Measurements from ENCODE around the gene NKD1. TPM values are rescaled to one million over a fixed set of nuclear protein-coding genes. Genes with fewer than 3 reads are reported as not detected.
A peak's percentile ranks its signal among the peaks of the same experiment; 100 is the strongest.

The NKD1 gene
- total RNA-seq, 4 donors from 2014 or later = 37.1 to 87.8 (median 54.1) TPM

- no peaks in the 10 kb centered on the region for H3K27me3 ChIP-seq
- DNase-seq (ENCODE audit: extremely low spot score) = no peak
- H3K4me3 ChIP-seq = no peak overlapping the region
- H3K4me1 ChIP-seq = peaks cover 14 to 68% (median 64%) of the 10 kb centered on the region in 4 donors
- 68% methylated on average over 8 of the region's 8 CpGs for WGBS
- H3K36me3 ChIP-seq = peaks cover 0 to 15% (median 3%) of the 10 kb centered on the region in 4 donors
- no peaks in the 10 kb centered on the region for H3K9me3 ChIP-seq
- intact Hi-C loops (cut with DNase I) = no loop called here
- TF ChIP-seq POLR2A (IDR thresholded peaks at IDR 0.05; ENCODE audit: low read depth) (no peak), POLR2AphosphoS5 (IDR thresholded peaks at IDR 0.05) (no peak), EP300 (IDR thresholded peaks at IDR 0.05) (no peak), CTCF (IDR thresholded peaks at IDR 0.05) (no peak)
- peak overlapping the region in 1 of 4 donors; percentile 90 for H3K27ac ChIP-seq (replicated peaks in 1 of 4)
These were observed 32.1 kb downstream of the NKD1 start for GRCh38 chr16:50580180-50580798.

DNA sequence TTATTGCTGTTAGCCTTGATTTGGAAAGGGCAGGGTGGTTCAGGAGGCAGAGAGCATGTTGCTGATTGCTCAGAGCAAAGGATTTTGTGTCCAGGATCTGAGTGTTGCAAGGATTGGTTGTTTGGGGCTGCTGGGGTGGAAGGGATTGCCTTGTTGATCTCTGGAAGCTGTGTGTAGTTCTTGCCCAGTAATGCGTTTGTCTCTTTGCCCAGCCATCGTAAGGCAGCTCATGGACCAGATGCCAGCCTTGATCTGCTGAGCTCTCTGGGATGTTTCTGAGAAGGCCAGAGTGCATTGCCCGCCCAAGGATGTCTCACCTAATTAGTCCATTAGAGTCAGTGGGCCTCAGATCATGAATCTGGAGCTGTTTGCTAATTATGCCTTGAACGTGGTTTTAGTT, 33.6 kb downstream of the NKD1 start:
- no peak for TF ChIP-seq CTCF (IDR thresholded peaks at IDR 0.05)
- TF ChIP-seq POLR2AphosphoS5 (IDR thresholded peaks at IDR 0.05) = peak in 1 of 2 donors; percentile 9
- no peak for TF ChIP-seq POLR2A (IDR thresholded peaks at IDR 0.05; ENCODE audit: low read depth)
- no peak for TF ChIP-seq EP300 (IDR thresholded peaks at IDR 0.05)
- intact Hi-C loops (cut with DNase I) = no loop called here
- no peaks in the 10 kb centered on the region for H3K9me3 ChIP-seq
- peaks cover 0 to 15% (median 3%) of the 10 kb centered on the region in 4 donors for H3K36me3 ChIP-seq
- 60% methylated on average over 1 of the region's 4 CpGs for WGBS
- peak overlapping the region; percentile 43 to 90 (median 53) for H3K27ac ChIP-seq (replicated peaks in 1 of 4)
- H3K4me1 ChIP-seq = peaks cover 25 to 75% (median 70%) of the 10 kb centered on the region in 4 donors
- DNase-seq (ENCODE audit: extremely low spot score) = no peak
- no peaks in the 10 kb centered on the region for H3K27me3 ChIP-seq
- no peak overlapping the region for H3K4me3 ChIP-seq

DNA sequence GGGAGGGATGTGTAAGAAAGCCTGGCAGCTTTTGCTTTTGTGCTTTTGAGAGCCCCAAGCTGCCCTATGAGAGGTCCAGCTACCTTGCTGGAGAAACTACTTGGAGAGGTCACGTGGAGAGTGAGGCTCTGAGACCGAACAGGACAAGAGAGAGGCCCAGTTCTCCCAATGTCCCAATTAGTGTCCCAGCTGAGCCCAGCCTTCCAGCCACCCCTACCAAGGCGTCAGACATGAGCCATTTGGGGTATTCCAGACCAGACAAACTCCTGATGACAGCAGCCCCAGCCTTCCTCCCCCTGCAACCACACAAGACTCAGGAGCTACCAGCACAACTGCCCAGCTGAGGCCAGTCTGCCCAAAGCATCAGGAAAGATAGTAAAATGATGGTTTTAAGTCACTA, 35.0 kb downstream of the NKD1 start:
- H3K36me3 ChIP-seq = peaks cover 0 to 15% (median 3%) of the 10 kb centered on the region in 4 donors
- WGBS = 80% methylated on average over 1 of the region's 3 CpGs
- TF ChIP-seq POLR2AphosphoS5 (IDR thresholded peaks at IDR 0.05) (no peak), EP300 (IDR thresholded peaks at IDR 0.05) (no peak), POLR2A (IDR thresholded peaks at IDR 0.05; ENCODE audit: low read depth) (no peak), CTCF (IDR thresholded peaks at IDR 0.05) (no peak)
- peaks cover 25 to 81% (median 74%) of the 10 kb centered on the region in 4 donors for H3K4me1 ChIP-seq
- intact Hi-C loops (cut with DNase I) = no loop called here
- no peak for DNase-seq (ENCODE audit: extremely low spot score)
- H3K4me3 ChIP-seq = no peak overlapping the region
- no peaks in the 10 kb centered on the region for H3K9me3 ChIP-seq
- H3K27ac ChIP-seq (replicated peaks in 1 of 4) = peak overlapping the region in 3 of 4 donors; percentile 11 to 90 (median 79)
- H3K27me3 ChIP-seq = no peaks in the 10 kb centered on the region

DNA sequence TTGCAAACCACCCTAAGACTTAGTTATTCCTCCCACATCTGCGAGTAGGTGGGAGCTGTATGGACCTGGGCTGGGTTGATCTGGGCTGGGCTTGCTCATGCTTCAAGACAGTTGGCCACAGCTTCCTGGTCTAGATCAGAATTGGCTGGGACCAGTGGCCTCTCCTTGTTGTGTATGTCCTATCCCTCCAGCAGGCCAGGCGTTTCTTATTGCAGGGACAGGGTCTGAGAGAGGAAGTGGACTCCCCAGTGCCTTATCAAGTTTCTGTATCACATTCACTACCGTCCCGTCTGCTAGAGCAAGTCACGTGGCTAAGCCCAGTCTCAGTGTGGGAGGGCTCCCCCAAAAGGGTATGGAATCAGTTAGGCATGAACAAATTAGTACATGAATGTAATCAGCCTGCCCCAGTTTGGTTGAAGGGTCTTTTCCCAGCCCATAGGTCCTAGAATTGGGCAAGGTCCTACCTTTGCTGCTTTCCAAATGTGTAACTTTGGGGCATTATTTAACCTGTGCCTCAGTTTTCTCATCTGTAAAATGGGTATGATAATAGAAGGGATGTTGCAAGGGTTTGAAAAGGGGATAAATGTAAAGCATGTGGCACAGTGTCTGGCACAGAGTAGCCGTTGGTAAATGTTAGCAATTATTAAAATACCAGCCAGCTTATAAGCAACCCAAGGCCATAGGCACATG, 36.0 kb downstream of the NKD1 start:
- H3K36me3 ChIP-seq = peaks cover 0 to 5% (median under 1%) of the 10 kb centered on the region in 4 donors
- H3K27ac ChIP-seq (replicated peaks in 1 of 4) = peak overlapping the region; percentile 79 to 90 (median 84)
- no peak overlapping the region for H3K4me3 ChIP-seq
- intact Hi-C loops (cut with DNase I) = no loop called here
- H3K27me3 ChIP-seq = no peaks in the 10 kb centered on the region
- H3K9me3 ChIP-seq = no peaks in the 10 kb centered on the region
- no peak for TF ChIP-seq EP300 (IDR thresholded peaks at IDR 0.05)
- TF ChIP-seq POLR2AphosphoS5 (IDR thresholded peaks at IDR 0.05) = no peak
- TF ChIP-seq CTCF (IDR thresholded peaks at IDR 0.05) = no peak
- TF ChIP-seq POLR2A (IDR thresholded peaks at IDR 0.05; ENCODE audit: low read depth) = no peak
- peaks cover 25 to 90% (median 78%) of the 10 kb centered on the region in 4 donors for H3K4me1 ChIP-seq
- 81% methylated on average over 6 of the region's 6 CpGs for WGBS
- DNase-seq (ENCODE audit: extremely low spot score) = no peak
